OCI-LY1 (cell line): ENCODE results near the gene MCCC1.

Experiments used
- H2AFZ ChIP-seq: fragments of 200-600 bp; sonication (generic), shearing (Covaris generic); 2 replicates; pipeline ENCODE4 v1.6.0; 2014; ENCODE audit warnings: antibody characterized with exemption, mild to moderate bottlenecking, low read length
- H3F3A ChIP-seq: fragments of 200-600 bp; sonication (generic), shearing (Covaris generic); 2 replicates; pipeline ENCODE4 v1.6.0; 2014; ENCODE audit warnings: mild to moderate bottlenecking, antibody characterized with exemption, low read length, moderate library complexity; ENCODE audit not compliant: insufficient read depth
- H3K27ac ChIP-seq: fragments of 200-600 bp; sonication (generic); 2 replicates; pipeline ENCODE4 v1.5.1; 2014; ENCODE audit warnings: low read length, mixed run types, mild to moderate bottlenecking, low read depth; ENCODE audit not compliant: poor library complexity, severe bottlenecking
- H3K27me3 ChIP-seq: fragments of 200-600 bp; sonication (generic); 2 replicates; pipeline ENCODE4 v1.6.0; 2014; ENCODE audit warnings: antibody characterized with exemption, mild to moderate bottlenecking, low read length, moderate library complexity; ENCODE audit not compliant: insufficient read depth
- H3K36me3 ChIP-seq: fragments of 200-600 bp; sonication (generic); 2 replicates; pipeline ENCODE4 v1.6.1; 2014; ENCODE audit warnings: mild to moderate bottlenecking, antibody characterized with exemption, low read length, moderate library complexity, mixed read lengths; ENCODE audit not compliant: insufficient read depth
- H3K4me1 ChIP-seq: fragments of 200-600 bp; sonication (generic); 2 replicates; pipeline ENCODE4 v1.5.1; 2014; ENCODE audit warnings: mild to moderate bottlenecking, low read length, moderate library complexity; ENCODE audit not compliant: insufficient read depth, severe bottlenecking
- H3K4me2 ChIP-seq: fragments of 200-600 bp; sonication (generic), shearing (Covaris generic); 2 replicates; pipeline ENCODE4 v1.6.1; 2014; ENCODE audit warnings: low read length
- H3K4me3 ChIP-seq: fragments of 200-600 bp; sonication (generic); 2 replicates; pipeline ENCODE4 v1.5.1; 2014; ENCODE audit warnings: low read length, low read depth, mild to moderate bottlenecking, mixed read lengths; ENCODE audit not compliant: poor library complexity, severe bottlenecking
- H3K79me2 ChIP-seq: fragments of 200-600 bp; shearing (Covaris generic); 2 replicates; pipeline ENCODE4 v1.6.1; 2016; ENCODE audit warnings: mixed run types, low read length, mixed read lengths; ENCODE audit not compliant: insufficient read depth
- H3K9ac ChIP-seq: fragments of 200-600 bp; sonication (generic), shearing (Covaris generic); 2 replicates; pipeline ENCODE4 v1.6.1; 2014; ENCODE audit warnings: mild to moderate bottlenecking, low read length, mixed read lengths
- H3K9me2 ChIP-seq: fragments of 200-600 bp; sonication (generic), shearing (Covaris generic); 2 replicates; pipeline ENCODE4 v1.6.1; 2014; ENCODE audit warnings: low read depth, mild to moderate bottlenecking, low read length, mixed read lengths
- H3K9me3 ChIP-seq: fragments of 200-600 bp; shearing (Covaris generic); 2 replicates; pipeline ENCODE4 v1.6.1; 2014; ENCODE audit warnings: low read length, mixed read lengths
- H4K20me1 ChIP-seq: fragments of 200-600 bp; sonication (generic), shearing (Covaris generic); 2 replicates; pipeline ENCODE4 v1.6.0; 2016; ENCODE audit warnings: mild to moderate bottlenecking, low read length; ENCODE audit not compliant: insufficient read depth
- EZH2 ChIP-seq: fragments of 200-600 bp; sonication (generic), shearing (Covaris generic); IDR thresholded peaks from 2 replicates; pipeline ENCODE4 v1.8.0; 2017; ENCODE audit warnings: borderline replicate concordance, mixed run types, mild to moderate bottlenecking, antibody characterized with exemption, low read length, moderate library complexity, mixed read lengths
- TF ChIP-seq, protein P1 (sequence below): fragments of 200-600 bp; sonication (generic), shearing (Covaris generic); IDR thresholded peaks from 2 replicates; pipeline ENCODE4 v1.5.1; 2017; ENCODE audit warnings: mild to moderate bottlenecking, antibody characterized with exemption, low read length, moderate library complexity, mixed read lengths

The MCCC1 gene

DNA sequence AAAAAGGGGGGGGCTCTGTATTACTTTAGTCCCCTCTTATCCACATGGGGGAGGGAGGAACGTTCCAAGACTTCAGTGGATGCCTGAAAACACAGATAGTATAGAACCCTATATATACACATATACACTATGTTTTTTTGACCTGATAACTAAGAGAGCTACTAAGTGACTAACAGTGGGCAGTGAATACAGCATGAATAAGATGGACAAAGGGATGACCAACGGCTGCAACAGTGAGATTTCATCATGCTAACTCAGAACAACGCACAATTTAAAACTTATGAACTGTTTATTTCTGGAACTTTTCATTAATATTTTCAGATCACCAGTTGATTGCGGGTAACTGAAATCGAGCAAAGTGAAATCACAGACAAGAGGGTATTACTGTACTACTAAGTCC lies 126.2 kb downstream of the MCCC1 start:
- TF ChIP-seq, protein P1, sequence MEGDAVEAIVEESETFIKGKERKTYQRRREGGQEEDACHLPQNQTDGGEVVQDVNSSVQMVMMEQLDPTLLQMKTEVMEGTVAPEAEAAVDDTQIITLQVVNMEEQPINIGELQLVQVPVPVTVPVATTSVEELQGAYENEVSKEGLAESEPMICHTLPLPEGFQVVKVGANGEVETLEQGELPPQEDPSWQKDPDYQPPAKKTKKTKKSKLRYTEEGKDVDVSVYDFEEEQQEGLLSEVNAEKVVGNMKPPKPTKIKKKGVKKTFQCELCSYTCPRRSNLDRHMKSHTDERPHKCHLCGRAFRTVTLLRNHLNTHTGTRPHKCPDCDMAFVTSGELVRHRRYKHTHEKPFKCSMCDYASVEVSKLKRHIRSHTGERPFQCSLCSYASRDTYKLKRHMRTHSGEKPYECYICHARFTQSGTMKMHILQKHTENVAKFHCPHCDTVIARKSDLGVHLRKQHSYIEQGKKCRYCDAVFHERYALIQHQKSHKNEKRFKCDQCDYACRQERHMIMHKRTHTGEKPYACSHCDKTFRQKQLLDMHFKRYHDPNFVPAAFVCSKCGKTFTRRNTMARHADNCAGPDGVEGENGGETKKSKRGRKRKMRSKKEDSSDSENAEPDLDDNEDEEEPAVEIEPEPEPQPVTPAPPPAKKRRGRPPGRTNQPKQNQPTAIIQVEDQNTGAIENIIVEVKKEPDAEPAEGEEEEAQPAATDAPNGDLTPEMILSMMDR = no peak
- no peak for TF ChIP-seq EZH2
- Histone ChIP-seq H3K4me1 (peaks cover 79% of the 10 kb centered on the region), H3K9ac (no peak overlapping the region), H3K36me3 (0 out of 2 replicates have a peak, but pooled peaks cover 4% of the 10 kb centered on the region), H4K20me1 (no peaks in the 10 kb centered on the region), H3K4me3 (no peak overlapping the region), H3K4me2 (no peak overlapping the region), H3K27me3 (no peaks in the 10 kb centered on the region), H3K79me2 (peaks cover 97% of the 10 kb centered on the region), H3K9me3 (no peaks in the 10 kb centered on the region), H2AFZ (no peak overlapping the region), H3F3A (no peaks in the 10 kb centered on the region), H3K27ac (no peak overlapping the region), H3K9me2 (no peaks in the 10 kb centered on the region)

GRCh38 chr3:182972387-182972786 lies 126.9 kb downstream of the MCCC1 start:
- Histone ChIP-seq H3K9me3 (no peaks in the 10 kb centered on the region), H3K36me3 (0 out of 2 replicates have a peak, but pooled peaks cover 4% of the 10 kb centered on the region), H3K4me2 (no peak overlapping the region; the same call in 1 of the 2 replicates), H3K9me2 (no peaks in the 10 kb centered on the region), H3K4me3 (no peak overlapping the region), H3K4me1 (peaks cover 79% of the 10 kb centered on the region), H3K79me2 (peaks cover 98% of the 10 kb centered on the region), H3F3A (no peaks in the 10 kb centered on the region), H3K9ac (no peak overlapping the region), H4K20me1 (no peaks in the 10 kb centered on the region), H3K27ac (no peak overlapping the region), H2AFZ (no peak overlapping the region), H3K27me3 (no peaks in the 10 kb centered on the region)
- TF ChIP-seq, protein P1 = no peak
- TF ChIP-seq EZH2 = no peak

- Histone ChIP-seq H3K27ac (no peak overlapping the region), H3K27me3 (no peaks in the 10 kb centered on the region), H3K4me3 (no peak overlapping the region), H3K9me2 (no peaks in the 10 kb centered on the region), H3K79me2 (peaks cover 95% of the 10 kb centered on the region), H3K4me2 (no peak overlapping the region), H2AFZ (no peak overlapping the region), H3F3A (no peaks in the 10 kb centered on the region), H3K9ac (no peak overlapping the region), H3K9me3 (no peaks in the 10 kb centered on the region), H3K4me1 (peaks cover 77% of the 10 kb centered on the region), H4K20me1 (no peaks in the 10 kb centered on the region), H3K36me3 (0 out of 2 replicates have a peak, but pooled peaks cover 4% of the 10 kb centered on the region)
- TF ChIP-seq, protein P1 = no peak
- TF ChIP-seq EZH2 = no peak
Measured at GRCh38 chr3:182971637-182972036, 127.7 kb downstream of the MCCC1 start.
